ENCODE data around the gene CLTB.

CLTB gene

DNA sequence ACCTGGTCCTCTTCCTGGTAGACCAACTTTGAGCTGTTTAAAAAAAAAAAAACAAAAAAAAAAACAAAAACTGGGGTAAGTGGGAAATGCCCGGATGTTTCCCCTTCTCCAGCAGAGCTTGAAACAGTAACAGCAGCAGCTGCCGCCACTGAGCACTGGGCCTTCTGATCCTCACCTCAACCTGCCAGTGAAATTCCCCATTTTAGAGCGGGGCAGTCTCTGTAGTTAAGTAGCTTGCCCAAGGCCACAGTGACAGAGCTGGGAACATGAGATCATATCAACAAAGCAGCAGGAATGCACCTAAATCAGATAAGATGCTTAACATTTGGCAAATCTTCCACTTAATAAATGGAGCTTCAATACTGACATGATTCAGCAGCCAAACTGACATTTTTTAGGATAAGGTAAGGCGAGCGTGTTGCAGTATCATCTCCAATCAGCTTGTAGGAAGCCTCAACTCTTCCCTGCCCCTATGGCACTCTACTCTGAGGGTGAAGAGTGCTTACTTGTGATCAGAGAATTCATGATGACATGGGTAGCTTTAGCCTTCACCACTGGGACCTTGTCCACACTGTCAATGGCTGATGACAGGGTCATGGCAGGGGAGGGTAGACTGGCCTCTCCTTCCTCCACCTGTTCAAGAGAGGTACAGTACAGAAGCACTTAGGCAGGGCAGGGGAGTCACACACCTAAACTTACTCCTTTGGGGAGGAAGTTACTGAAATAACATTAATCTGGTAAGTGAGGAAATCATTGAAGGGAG is 64.0 kb downstream of the CLTB start:
- DNase-seq (ENCODE audit: low read depth in 2 of 2): no peak

DNA sequence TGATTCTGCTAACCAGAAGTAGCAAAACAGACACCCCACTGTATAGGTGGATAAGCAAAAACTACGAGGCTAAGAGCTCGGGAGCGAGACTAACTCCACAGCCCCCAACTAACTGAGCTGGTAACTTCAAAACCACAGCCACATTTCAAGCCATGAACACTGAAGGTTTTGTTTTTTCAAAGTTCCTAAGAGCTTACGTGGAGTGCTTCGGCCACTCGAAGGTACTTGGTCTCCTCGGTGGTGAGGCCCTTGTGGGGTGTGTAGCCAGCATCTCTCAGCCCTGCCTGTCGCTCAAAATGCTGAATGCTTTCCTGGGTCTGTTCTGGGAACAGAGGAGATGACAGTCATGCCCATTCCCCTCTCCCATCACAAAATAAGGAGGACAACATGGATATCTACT is 65.9 kb downstream of the CLTB start:
- no peak for DNase-seq (ENCODE audit: low read depth in 2 of 2)

DNA sequence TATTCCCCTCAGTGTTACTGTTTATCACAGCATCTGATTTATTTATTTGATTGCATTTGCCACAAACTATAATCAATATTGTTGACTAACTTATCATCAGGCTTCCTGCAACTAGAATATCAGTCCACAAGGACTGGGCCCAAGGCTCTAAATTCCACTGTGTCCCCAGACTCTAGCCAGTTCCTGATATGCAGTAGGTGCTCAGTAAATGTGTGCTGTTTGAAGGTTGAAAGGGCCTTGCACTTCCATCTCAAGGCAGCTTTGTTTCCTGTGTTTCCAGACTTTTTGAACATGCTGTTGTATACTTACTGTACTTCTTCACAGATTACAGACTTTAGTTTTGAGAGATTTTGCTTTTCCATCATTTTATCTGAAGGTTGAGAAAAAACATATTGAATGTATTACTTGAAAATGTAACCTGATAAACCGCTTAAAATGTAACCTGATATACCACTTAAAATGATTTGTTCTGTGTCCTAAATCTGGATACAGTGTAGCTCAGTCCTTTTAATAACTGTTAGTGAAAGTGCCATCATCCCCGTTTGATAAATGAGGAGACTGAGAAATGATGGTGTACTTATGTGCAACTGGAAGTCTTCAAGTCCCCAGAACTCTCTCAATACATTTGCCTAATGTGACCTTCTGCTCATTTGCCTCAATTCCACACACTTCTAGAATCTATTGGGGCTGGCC is 73.4 kb downstream of the CLTB start:
- DNase-seq (ENCODE audit: low read depth in 2 of 2): no peak

Data from stimulated activated CD4-positive, alpha-beta T cell treated with anti-CD3 and anti-CD28 coated beads, Interleukin-1b, Interleukin-23, amount 100 ng/mL, for 4 hours (primary cell).